Measurements from ENCODE around the gene ZFAND3.
"Not testable (repeated sequence)": the region's sequence is repeated elsewhere in the genome, so short reads cannot be mapped to it uniquely, and the experiment has no call there.

Gene ZFAND3

DNA sequence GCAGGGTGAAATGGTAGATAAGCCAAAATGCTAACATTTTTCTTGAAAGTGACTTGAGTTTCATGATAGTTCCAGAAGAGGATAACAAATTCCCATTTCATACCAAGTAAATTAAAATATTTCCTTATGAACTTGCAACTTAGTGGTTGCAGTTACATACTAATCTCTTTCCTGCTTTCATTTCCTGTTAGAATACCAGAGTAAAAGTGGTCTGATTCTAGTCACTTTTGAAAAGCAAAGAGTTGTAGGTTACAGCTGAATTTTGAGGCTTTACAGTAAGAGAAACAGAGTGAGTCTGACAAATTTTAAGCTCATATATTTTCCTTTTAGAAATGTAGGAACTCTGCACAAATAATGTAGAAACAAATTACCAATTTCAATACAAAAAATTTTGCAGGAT is 117.4 kb downstream of the ZFAND3 start:
- no peak for DNase-seq (ENCODE audit: low read depth)

DNA sequence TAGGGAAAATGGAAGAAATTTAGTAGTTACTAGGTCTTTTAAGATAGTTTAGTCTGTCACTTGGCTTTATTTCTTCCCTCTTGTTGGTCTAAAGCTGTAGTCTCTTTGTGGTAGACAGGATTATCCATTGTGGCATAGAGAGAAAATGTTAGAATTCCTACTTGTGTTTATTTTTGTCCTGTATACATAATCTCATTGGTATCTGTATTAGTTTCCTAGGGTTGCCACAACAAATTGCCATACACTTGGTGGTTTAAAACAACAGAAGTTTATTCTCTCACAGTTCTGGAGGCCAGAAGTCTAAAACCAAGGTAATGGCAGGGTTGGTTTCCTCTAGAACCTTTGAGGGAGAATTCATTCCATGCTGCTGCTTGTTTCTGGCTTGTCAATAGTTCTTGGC is 119.4 kb downstream of the ZFAND3 start:
- DNase-seq (ENCODE audit: low read depth), result no peak

GRCh38 chr6:37940074-37940847 is 120.7 kb downstream of the ZFAND3 start:
- no peak for DNase-seq (ENCODE audit: low read depth)

DNA sequence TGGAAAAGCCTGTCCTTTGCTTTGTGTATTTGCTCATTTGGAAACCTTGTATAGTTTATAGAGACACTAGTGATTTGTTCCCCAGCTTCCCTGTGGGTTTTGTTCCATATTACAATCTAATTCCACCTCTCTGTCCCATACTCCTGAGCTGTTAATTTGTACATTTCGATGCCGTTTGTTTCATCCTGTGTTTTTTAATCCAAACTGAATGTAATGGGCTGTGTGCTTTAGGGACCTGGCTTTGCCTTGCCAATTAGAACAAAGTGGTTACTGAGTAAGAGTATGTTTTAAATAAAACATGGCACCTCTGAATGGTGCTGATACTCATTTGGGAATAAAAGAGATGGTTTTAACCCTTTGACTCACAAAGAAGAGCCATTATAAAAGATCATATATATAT is 122.3 kb downstream of the ZFAND3 start:
- no peak for DNase-seq (ENCODE audit: low read depth)

GRCh38 chr6:37942606-37943376 is 123.3 kb downstream of the ZFAND3 start:
- no peak for DNase-seq (ENCODE audit: low read depth)

DNA sequence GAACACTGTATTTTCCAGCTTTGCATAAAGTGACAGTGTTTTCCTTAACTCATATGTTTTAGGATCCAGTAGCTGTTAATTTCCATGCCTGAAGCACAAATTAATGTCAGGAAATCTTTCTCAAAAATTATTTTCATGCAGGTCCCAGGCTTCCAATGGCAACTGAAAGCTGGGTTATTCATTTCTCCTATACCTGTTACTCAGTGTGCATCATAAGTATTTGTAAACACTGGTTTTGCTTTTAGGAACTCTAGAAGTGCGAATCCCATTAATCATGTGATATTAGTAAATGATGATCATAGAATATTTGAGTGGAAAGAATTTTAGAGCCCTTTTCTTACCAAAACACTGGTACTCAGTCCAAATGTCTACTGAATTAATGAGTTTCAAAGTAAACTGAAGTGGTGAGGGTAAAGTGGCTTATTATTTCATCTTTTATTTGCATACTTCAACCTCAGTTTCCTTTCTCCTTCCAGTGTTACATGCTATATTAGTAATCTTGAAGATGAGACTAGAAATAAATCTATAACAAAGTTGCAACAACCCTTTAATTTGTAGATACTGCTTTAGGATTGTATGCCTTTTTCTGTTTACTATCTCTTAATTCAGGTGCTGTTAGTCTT is 124.0 kb downstream of the ZFAND3 start:
- no peak for DNase-seq (ENCODE audit: low read depth)

- no peak for DNase-seq (ENCODE audit: low read depth)
Measured at GRCh38 chr6:37946057-37946456, 126.5 kb downstream of the ZFAND3 start.

GRCh38 chr6:37947468-37947867 is 127.9 kb downstream of the ZFAND3 start:
- no peak for DNase-seq (ENCODE audit: low read depth)

- DNase-seq (ENCODE audit: low read depth), result not testable (repeated sequence)
Measured at GRCh38 chr6:37948584-37948983, 129.1 kb downstream of the ZFAND3 start.

DNA sequence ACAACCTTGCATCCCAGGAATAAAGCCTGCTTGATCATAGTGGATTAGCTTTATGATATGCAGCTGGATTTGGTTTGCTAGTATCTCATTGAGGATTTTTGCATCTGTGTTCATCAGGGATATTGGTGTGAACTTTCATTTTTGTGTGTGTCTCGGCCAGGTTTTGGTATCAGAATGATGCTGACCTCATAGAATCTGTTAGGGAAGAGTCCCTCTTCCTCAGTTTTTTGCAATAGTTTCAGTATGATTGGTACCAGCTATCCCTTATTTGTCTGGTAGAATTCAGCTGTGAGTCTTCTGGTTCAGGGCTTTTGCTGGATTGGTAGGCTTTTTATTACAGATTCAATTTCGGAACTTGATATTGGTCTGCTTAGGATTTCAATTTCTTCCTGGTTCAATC is 132.5 kb downstream of the ZFAND3 start:
- no peak for DNase-seq (ENCODE audit: low read depth)

DNA sequence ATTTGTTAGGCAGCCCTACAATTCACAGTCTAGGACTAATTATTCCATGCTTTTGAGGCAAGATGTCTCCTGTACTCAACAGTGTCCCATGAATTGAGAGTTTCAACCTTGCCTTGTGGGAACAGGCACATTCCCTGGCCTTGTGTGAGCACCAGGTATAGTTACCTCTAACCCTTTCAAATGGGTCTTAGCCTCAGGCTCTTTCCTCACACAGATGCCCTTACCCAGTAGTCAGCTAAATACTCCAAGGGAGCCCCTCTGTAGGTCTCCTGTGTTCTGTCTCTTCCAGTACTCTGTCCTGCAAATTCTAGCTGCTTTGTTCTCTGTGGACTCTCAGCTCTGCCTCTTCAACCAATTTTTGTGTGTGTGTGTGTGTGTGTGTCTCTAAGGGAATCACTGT is 135.3 kb downstream of the ZFAND3 start:
- no peak for DNase-seq (ENCODE audit: low read depth)

- DNase-seq (ENCODE audit: low read depth), result no peak
Measured at GRCh38 chr6:37956711-37957275, 137.3 kb downstream of the ZFAND3 start.

DNA sequence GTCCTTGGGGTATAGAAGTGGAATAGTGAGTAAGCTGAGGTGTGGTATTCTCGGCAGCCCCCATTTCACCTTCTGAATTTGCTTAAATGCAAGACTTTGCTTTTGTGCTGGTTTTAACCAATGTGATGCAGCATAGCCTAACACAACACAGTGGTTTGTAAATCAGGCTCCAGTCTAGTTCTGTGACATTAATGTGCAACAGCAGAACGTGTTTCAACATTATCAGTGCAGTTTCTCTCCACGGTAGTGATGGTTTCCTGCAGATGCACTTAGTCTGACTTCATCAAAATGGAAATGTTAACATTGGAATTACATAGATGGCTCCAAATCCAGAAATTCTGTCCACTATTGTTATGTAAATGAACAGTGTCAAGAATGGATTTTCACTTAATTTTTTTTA is 139.5 kb downstream of the ZFAND3 start:
- DNase-seq (ENCODE audit: low read depth), result no peak

GRCh38 chr6:37960139-37960935 is 140.8 kb downstream of the ZFAND3 start:
- no peak for DNase-seq (ENCODE audit: low read depth)

DNA sequence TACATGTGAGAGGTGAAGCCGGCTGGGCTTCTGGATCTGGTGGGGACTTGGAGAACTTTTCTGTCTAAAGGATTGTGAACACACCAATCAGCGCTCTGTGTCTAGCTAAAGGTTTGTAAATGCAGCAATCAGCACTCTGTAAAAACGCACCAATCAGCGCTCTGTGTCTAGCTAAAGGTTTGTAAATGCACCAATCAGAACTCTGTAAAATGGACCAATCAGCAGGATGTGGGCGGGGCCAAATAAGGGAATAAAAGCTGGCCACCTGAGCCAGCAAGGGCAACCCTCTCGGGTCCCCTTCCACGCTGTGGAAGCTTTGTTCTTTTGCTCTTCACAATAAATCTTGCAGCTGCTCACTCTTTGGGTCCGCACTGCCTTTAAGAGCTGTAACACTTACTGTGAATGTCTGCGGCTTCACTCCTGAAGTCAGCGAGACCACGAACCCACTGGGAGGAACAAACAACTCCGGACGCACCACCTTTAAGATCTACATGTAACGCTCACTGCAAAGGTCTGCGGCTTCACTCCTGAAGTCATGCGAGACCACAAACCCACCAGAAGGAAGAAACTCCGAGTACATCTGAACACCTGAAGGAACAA is 143.1 kb downstream of the ZFAND3 start:
- not testable (repeated sequence) for DNase-seq (ENCODE audit: low read depth)

DNA sequence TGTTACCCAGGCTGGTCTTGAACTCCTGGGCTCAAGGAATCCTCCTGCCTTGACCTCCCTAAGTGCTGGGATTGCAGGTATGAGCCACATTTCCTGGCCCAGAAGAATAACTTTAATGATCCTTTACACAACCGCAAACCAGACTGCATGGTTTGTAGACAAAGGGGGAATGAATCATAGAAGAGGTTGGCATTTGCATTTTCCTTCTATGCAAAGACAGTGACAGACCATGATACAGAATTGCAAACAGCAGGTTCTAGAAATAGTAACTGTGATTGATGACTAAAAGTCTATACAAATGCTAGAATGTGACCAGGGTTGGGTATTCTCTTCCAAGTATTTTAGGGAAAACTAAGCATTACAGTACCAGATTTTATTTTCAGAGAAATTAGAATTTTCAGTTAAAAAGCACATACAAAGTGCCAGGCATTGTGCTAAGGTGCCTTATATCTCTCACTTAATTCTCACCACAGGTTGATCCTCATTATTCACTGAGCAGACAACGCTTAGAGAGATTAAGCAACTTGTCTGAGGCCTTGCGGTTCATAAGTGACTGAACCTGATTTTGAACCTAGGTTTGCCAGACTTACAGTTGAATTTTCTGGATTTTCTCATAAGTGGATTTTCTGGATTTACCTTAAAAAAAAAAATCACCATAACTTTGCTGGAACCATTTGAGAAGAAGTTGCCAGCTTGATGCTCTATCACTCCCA is 146.6 kb downstream of the ZFAND3 start:
- no peak for DNase-seq (ENCODE audit: low read depth)

GRCh38 chr6:37966801-37967200 is 147.3 kb downstream of the ZFAND3 start:
- no peak for DNase-seq (ENCODE audit: low read depth)

GRCh38 chr6:37967651-37968050 is 148.1 kb downstream of the ZFAND3 start:
- no peak for DNase-seq (ENCODE audit: low read depth)

DNA sequence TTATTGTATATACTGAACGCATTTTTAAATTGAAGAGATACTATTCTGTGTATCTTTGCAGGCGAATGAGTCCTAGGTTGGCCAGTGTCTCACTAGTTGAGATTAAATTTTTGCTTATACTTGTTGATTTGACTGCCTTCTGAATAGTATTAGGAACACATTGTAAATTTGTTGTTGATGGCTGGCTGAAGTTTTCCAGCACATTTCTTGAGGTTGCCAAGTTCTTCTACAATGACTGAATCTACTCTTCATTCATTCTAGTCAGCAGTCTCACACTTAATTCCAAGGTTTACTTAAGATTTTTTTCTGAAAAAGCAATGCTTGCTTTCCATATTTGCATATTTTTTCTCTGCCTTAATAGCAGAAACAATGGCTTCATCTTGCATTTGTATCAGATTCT is 151.7 kb downstream of the ZFAND3 start:
- no peak for DNase-seq (ENCODE audit: low read depth)

GRCh38 chr6:37971711-37972390 is 152.3 kb downstream of the ZFAND3 start:
- no peak for DNase-seq (ENCODE audit: low read depth)

Measured in activated T-cell treated with anti-CD3 and anti-CD28 coated beads for 1 hour (primary cell).